Esophagus squamous epithelium (tissue), 5 donors: ENCODE results near the gene CTXN1. TPM values are rescaled to one million over a fixed set of nuclear protein-coding genes. Genes with fewer than 3 reads are reported as not detected.

Experiments used
- DNase-seq: peaks from one replicate; lab custom pipeline; 2025; lab: John Stamatoyannopoulos, UW
- H3K27ac ChIP-seq, 4 donors: fragments of 200-600 bp; sonication (generic); one replicate each; pipeline ENCODE4 v1.5.1; 2016 to 2019; ENCODE audit warnings: mild to moderate bottlenecking in 1 of 4
- H3K27me3 ChIP-seq, 4 donors: fragments of 200-600 bp; sonication (generic); 1 replicate in 3 of 4; 2 replicates in 1 of 4; pipeline versions ENCODE4 v1.5.1 to v1.6.0; 2017 to 2021; ENCODE audit warnings: antibody characterized with exemption in 1 of 4
- H3K36me3 ChIP-seq, 3 donors: fragments of 200-600 bp; sonication (generic); one replicate each; pipeline ENCODE4 v1.5.1; 2016 to 2019
- H3K4me1 ChIP-seq, 3 donors: fragments of 200-600 bp; sonication (generic); one replicate each; pipeline ENCODE4 v1.5.1; 2017 to 2019
- H3K4me3 ChIP-seq, 4 donors: fragments of 200-600 bp; sonication (generic); 1 replicate in 3 of 4; 2 replicates in 1 of 4; pipeline ENCODE4 v1.5.1; 2016 to 2019; ENCODE audit warnings: mild to moderate bottlenecking in 2 of 4, moderate library complexity in 1 of 4
- H3K9me3 ChIP-seq, 3 donors: fragments of 200-600 bp; sonication (generic); one replicate each; pipeline ENCODE4 v1.5.1; 2016 to 2019
- POLR2A ChIP-seq, 4 donors: fragments of 450-650 bp; IDR thresholded peaks; one replicate each; pipeline ENCODE4 v1.6.1; 2017; ENCODE audit warnings: antibody characterized with exemption in 4 of 4, mild to moderate bottlenecking in 4 of 4, moderate library complexity in 3 of 4
- WGBS, 2 donors: methylation state at CpG; one replicate each; pipeline ENCODE4 v1.1.5; 2018; 5-methylcytosine and 5-hydroxymethylcytosine counted together
- intact Hi-C: fragments of 100-400 bp; cut with DNase I; formaldehyde crosslinking; loops from one replicate; pipeline ENCODE4 v1.15.0; 2022
- total RNA-seq, 4 donors: library from RNA; depleted of rRNA; stranded (reverse); fragments of >200 nt; gene quantifications; one replicate each; pipeline ENCODE4 v1.1.0, GENCODE V29; 2016
- TF ChIP-seq, protein P1 (sequence below), 6 experiments: fragments of 450-650 bp in 4 of 6; fragments of 200-600 bp in 2 of 6; sonication (generic) in 2 of 6; IDR thresholded peaks; one replicate each; pipeline ENCODE4 v1.5.1; 2016 to 2019; ENCODE audit warnings: antibody characterized with exemption in 6 of 6, mild to moderate bottlenecking in 4 of 6, moderate library complexity in 4 of 6
- donor health status: DM: yes; HTN: yes; CAD: no.

The CTXN1 gene
- total RNA-seq, 4 donors from 2014 or later, result 0.35 to 2.7 (median 0.75) TPM; not detected in 1

DNA sequence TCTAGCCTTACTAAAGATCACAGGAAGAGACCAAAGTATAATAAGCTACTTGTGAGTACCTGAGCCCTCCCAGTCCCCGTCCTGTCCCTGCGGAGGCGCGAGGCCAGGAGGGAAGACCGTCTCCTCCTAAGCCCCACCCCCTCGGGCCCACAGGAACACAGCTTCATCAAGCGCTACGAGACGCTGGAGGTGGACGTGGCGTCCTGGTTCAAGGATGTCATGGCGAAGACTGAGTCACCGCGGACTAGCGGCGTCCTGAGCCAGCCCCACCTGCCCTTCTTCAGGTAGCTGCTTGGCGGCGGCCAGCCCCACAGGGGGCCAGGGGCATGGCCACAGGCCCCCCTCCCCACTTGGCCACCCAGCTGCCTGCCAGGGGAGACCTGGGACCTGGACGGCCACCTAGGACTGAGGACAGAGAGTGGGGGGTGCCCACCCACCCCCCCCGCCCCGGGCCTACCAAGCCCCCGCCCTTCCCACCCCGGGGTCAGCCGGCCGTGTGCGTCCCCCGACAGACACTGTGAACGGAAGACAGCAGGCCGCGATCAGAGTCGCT is 13.7 kb downstream of the CTXN1 start:
- no peak for DNase-seq
- TF ChIP-seq, protein P1, sequence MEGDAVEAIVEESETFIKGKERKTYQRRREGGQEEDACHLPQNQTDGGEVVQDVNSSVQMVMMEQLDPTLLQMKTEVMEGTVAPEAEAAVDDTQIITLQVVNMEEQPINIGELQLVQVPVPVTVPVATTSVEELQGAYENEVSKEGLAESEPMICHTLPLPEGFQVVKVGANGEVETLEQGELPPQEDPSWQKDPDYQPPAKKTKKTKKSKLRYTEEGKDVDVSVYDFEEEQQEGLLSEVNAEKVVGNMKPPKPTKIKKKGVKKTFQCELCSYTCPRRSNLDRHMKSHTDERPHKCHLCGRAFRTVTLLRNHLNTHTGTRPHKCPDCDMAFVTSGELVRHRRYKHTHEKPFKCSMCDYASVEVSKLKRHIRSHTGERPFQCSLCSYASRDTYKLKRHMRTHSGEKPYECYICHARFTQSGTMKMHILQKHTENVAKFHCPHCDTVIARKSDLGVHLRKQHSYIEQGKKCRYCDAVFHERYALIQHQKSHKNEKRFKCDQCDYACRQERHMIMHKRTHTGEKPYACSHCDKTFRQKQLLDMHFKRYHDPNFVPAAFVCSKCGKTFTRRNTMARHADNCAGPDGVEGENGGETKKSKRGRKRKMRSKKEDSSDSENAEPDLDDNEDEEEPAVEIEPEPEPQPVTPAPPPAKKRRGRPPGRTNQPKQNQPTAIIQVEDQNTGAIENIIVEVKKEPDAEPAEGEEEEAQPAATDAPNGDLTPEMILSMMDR (IDR thresholded peaks at IDR 0.05), result no peak
- H3K4me3 ChIP-seq, result no peak overlapping the region
- no peak overlapping the region for H3K27ac ChIP-seq
- WGBS, 2 donors, result 87 to 100% methylated on average over 4 to 14 of the region's 31 CpGs
- peaks cover 30 to 56% (median 33%) of the 10 kb centered on the region in 3 donors for H3K36me3 ChIP-seq
- H3K27me3 ChIP-seq, result peaks cover 10 to 42% (median 21%) of the 10 kb centered on the region in 4 donors
- peaks cover 17 to 42% (median 24%) of the 10 kb centered on the region in 3 donors for H3K4me1 ChIP-seq
- H3K9me3 ChIP-seq, result no peaks in the 10 kb centered on the region
- intact Hi-C loops, result no loop called here

DNA sequence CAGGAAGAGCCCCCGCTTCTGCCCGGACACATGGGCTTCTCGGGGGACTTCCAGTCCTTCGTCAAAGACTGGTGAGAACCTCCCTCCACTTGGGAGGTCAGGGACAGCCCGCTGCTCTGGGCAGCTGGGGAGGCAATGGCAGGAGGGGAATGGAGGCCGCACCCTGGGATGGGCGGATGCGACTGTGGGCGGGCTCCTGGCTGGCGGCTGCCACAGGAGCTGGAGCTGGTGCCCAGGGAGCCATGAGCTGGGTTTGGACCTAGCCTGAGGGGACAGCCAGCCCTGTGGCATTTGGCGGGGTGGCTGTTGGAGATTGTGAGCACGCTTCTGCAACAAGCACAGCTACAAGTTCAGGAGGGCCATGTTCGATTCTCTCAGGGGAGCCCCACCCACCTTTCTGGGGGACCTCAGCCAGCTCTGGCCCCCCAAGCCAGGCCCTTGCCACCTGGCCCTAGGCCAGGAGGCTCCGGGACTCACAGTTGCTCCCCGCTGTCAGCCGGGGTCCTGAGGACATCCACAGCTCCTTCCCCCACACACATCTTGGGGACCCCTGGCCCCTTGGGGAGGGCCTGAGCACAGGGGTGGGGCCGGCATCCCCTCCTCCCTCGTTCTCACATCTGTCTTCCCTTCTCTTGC is 14.3 kb downstream of the CTXN1 start:
- no peak overlapping the region for H3K4me3 ChIP-seq
- H3K4me1 ChIP-seq, result peaks cover 11 to 42% (median 24%) of the 10 kb centered on the region in 3 donors
- TF ChIP-seq, protein P1 (IDR thresholded peaks at IDR 0.05), result no peak
- no peak for TF ChIP-seq POLR2A (IDR thresholded peaks at IDR 0.05)
- peaks cover 10 to 36% (median 18%) of the 10 kb centered on the region in 4 donors for H3K27me3 ChIP-seq
- no peak overlapping the region for H3K27ac ChIP-seq
- no peak for DNase-seq
- 90% methylated on average over 2 to 6 of the region's 18 CpGs for WGBS, 2 donors
- intact Hi-C loops, result no loop called here
- no peaks in the 10 kb centered on the region for H3K9me3 ChIP-seq
- H3K36me3 ChIP-seq, result peaks cover 30 to 60% (median 33%) of the 10 kb centered on the region in 3 donors

DNA sequence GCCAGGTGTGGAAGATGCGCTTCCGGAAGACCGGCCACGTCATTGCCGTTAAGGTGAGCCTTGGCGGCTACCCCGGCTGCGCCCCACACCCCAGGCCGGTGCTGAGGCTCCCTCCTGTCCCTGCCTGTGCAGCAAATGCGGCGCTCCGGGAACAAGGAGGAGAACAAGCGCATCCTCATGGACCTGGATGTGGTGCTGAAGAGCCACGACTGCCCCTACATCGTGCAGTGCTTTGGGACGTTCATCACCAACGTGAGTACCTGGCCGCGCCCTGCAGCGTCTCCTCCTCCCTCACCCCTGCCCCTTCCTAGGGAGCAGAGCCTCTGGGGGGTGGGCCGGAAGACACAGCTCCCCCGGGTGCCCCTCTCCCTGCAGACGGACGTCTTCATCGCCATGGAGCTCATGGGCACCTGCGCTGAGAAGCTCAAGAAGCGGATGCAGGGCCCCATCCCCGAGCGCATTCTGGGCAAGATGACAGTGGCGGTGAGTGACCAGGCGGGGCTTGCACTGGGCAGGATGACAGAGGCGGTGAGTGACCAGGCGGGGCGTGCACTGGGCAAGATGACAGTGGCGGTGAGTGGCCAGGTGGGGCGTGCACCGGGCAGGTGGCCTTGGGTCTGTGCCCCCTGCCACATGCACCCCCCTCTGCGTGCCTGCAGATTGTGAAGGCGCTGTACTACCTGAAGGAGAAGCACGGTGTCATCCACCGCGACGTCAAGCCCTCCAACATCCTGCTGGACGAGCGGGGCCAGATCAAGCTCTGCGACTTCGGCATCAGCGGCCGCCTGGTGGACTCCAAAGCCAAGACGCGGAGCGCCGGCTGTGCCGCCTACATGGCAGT is 15.4 kb downstream of the CTXN1 start:
- peaks cover 30 to 71% (median 40%) of the 10 kb centered on the region in 3 donors for H3K36me3 ChIP-seq
- no peak for TF ChIP-seq POLR2A (IDR thresholded peaks at IDR 0.05)
- TF ChIP-seq, protein P1 (IDR thresholded peaks at IDR 0.05), result no peak
- 92 to 97% methylated on average over 14 to 15 of the region's 54 CpGs for WGBS, 2 donors
- no peak overlapping the region for H3K27ac ChIP-seq
- no peak overlapping the region for H3K4me3 ChIP-seq
- H3K9me3 ChIP-seq, result no peaks in the 10 kb centered on the region
- intact Hi-C loops, result no loop called here
- no peak for DNase-seq
- H3K4me1 ChIP-seq, result peaks cover under 1 to 42% (median 23%) of the 10 kb centered on the region in 3 donors
- peaks cover under 1 to 26% (median 9%) of the 10 kb centered on the region in 4 donors for H3K27me3 ChIP-seq

DNA sequence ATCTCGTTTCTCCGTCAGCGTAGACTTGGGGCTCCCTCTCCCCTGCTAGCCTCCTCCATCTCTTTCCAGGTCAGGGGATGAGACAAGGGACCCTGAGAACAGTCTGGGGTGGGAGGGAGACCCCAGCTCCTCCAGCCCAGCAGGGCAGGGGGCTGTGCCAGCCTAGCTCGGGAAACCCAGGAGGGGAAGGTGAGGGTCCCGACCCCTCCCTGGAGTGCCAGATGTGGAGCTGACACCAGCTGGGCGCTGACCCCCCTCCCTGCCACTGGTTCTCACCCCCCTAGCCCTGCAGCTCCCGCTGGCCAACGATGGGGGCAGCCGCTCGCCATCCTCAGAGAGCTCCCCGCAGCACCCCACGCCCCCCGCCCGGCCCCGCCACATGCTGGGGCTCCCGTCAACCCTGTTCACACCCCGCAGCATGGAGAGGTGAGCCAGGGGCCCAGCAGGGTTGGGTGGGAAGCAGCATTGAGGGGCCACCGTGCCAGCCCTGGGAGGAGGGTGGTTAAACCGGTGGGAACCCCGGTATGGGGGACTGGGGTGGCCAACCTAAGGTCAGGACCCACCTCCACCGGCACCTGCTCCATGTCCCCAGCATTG is 16.4 kb downstream of the CTXN1 start:
- no peak for DNase-seq
- TF ChIP-seq POLR2A (IDR thresholded peaks at IDR 0.05), result no peak
- TF ChIP-seq, protein P1 (IDR thresholded peaks at IDR 0.05), result no peak
- H3K4me1 ChIP-seq, result peaks cover 9 to 49% (median 32%) of the 10 kb centered on the region in 3 donors
- no peak overlapping the region for H3K27ac ChIP-seq
- peaks cover 0 to 16% (median 2%) of the 10 kb centered on the region in 4 donors for H3K27me3 ChIP-seq
- no CpG with 5 or more reads among the region's 21 CpGs for WGBS, 2 donors
- H3K9me3 ChIP-seq, result no peaks in the 10 kb centered on the region
- no peak overlapping the region for H3K4me3 ChIP-seq
- intact Hi-C loops, result loop anchor here (10.0 kb wide), 1 partner anchor 55 kb away; no protein-coding TSS in a partner anchor
- peaks cover 30 to 73% (median 40%) of the 10 kb centered on the region in 3 donors for H3K36me3 ChIP-seq
